Stimulated activated CD4-positive, alpha-beta T cell treated with anti-CD3 and anti-CD28 coated beads, Interleukin-4, amount 100 ng/mL, for 48 hours (primary cell): ENCODE measurements around the gene PRPF8.
"Not testable (repeated sequence)": the region's sequence is repeated elsewhere in the genome, so short reads cannot be mapped to it uniquely, and the experiment has no call there.

Experiments used
- DNase-seq, 2 donors: peaks; one replicate each; pipeline ENCODE4 v3.0.0-alpha.2; 2020; ENCODE audit warnings: low read depth in 2 of 2

Gene PRPF8

GRCh38 chr17:1690544-1691221 lies 6.0 kb upstream of the PRPF8 start:
- DNase-seq, result no peak

DNA sequence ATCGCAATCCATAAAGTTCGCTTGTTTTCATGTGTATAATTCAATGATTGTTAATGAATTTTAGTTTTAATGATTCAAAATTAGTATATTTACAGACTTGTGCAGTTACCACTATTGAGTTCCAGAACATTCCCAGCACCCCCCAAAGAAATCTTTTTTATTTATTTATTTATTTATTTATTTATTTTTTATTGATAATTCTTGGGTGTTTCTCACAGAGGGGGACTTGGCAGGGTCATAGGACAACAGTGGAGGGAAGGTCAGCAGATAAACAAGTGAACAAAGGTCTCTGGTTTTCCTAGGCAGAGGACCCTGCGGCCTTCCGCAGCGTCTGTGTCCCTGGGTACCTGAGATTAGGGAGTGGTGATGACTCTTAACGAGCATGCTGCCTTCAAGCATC lies 3.7 kb upstream of the PRPF8 start:
- DNase-seq, result not testable (repeated sequence)

GRCh38 chr17:1686086-1686485 lies 1.4 kb upstream of the PRPF8 start:
- DNase-seq, result no peak

DNA sequence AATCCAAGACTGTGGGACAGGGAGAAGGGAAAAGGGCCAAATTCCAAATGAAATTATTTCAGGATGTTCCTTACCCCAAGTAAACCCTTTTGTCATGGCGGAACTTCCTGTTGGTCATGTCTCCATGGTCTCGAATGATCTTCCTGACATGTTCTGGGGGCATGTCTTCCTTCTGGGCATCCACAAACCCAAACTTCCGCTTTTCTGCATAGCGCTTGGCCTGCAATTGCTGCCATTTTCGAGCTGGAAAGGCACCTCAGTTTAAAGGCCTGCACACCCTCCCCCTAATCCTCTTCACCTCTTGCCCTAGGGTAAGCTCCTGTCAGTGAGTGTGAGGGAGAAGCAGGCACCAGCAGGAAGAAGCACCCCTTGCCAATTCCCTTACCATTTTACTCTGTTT lies 1.2 kb downstream of the PRPF8 start:
- no peak for DNase-seq

- no peak for DNase-seq
These were observed 8.3 kb downstream of the PRPF8 start for GRCh38 chr17:1676401-1676800.

DNA sequence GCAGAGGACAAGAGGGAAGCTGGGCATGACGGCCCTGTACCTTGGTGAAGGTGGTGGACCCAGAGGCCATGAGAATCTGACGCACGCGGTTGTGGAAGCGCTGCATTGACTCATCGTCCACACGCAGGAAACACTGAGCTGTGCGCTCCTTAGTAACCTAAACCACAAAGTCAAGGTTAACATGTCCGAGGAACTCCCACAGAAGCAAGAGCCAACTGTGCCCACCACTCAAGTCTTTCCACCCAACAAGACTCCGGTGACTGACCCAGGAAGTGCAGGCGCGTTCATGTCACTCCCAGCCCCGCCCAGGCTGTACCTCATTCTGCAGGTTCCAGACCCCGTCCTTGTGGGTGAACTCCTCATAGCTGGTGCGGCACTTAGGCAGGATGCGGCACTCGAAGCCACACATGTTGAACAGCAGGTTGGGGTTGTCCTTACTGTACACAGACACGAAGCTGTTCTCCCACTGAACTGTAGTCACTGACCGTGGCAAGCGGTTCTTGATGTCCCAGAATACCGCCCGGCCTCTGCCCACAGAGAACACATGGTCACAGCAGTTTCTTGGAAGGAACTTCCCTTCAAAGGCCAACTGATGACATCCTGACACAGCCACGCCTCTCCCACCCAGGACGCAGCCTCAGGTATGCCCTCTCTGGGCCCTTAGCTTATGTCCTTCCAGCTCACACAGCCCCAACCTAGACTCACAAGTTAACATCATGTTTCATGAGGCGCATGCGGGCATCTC lies 11.5 kb downstream of the PRPF8 start:
- DNase-seq, result no peak

GRCh38 chr17:1663934-1664333 lies 20.7 kb downstream of the PRPF8 start:
- not testable (repeated sequence) for DNase-seq

DNA sequence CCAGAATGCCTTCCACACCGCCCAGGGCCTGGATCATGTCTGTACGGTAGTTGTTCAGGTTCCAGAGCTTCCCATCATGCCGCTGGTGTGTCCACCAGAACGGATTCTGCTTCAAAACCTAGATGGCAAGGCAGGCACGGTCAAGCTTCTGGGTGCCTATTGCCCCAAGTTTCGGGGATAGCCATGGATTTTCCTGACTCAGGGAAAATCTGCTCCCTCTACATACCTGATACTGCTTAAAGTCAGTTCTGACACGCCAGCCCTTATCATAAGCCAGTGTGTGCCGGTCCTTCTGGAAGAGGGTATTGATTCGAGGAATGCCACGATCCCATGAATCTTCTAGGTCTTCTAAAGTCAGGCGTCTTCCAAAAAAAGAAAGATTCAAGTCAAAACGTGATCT lies 23.6 kb downstream of the PRPF8 start:
- no peak for DNase-seq

DNA sequence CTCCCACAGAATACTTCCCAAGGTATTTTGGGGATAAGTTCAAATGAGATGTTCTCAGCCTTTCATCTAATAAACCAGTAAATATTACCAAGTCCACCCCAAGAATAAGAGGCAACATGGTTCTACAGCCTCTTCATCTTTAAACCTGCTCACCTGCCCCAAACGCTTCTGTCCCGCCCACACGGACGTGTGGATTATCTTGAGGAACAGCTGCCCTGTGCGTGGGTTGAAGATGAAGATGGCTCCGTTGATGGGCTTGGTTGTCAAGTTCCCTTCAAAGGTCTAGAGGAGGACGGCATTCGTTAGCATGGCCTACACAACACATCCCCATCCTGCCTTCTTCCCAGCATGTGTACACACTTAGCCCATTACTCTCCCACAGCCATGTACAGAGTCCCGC lies 26.6 kb downstream of the PRPF8 start:
- DNase-seq, result no peak

DNA sequence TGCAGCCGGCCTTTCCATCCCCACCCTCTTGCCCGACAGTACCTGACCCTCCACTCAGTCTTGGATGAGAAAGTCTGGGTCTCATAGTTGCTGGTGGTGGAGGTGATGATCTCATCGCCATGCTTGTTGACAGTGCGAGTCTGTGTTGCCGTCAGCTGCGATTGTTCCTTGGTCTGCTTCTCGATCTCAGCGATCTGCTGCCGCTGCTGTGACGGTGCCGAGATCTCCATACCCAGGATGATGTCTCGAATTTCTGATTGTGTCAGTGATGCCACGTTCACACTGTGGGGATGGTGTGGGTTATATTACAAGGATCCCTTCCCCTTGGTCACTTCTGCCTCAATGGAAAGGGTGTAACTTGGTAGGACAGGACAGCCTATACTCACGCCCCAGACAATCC lies 30.9 kb downstream of the PRPF8 start:
- DNase-seq, result no peak

- not testable (repeated sequence) for DNase-seq
These were observed 31.9 kb downstream of the PRPF8 start for GRCh38 chr17:1652794-1653193.

- DNase-seq, result no peak
These were observed 33.2 kb downstream of the PRPF8 start for GRCh38 chr17:1651559-1651844.

DNA sequence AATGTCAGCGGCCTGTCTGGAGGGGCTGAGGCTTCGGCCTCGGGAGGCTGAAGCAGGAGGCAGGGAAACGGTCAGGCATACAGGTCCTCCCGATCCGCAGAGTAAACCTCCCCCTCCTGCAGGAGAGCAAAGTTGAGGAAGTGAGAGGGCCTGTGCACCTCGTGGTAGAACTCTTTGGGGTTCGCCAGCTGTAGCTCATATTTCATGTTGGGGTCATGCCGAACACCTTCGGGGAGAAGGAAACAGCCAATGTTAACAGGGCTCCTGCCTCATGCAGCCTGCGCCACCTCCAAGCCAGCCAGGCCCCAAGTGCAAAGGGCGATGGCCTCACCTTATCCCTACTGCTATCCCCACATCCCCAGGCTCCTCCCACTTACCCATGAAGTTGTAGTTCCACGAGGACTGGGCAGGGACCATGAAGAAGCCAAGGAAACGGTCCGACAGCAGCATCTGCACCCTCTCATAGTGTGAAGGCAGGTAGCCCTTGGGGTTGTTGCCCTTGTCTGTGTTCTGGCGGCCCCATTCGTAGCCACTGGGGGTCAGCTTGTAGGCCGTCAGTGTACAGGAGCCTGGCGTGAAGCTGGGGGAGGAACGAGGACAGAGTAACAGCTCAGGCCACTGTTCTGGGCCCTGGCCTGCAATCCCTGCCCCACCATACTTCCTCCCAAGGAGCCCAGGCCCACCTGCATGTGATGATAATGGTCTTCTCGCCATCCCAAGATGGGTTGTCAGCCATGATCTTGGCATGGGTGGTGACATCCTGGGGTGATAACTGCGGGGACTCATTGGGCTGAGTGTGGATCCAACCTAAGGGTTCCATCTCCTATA lies 33.7 kb downstream of the PRPF8 start:
- DNase-seq, result no peak

DNA sequence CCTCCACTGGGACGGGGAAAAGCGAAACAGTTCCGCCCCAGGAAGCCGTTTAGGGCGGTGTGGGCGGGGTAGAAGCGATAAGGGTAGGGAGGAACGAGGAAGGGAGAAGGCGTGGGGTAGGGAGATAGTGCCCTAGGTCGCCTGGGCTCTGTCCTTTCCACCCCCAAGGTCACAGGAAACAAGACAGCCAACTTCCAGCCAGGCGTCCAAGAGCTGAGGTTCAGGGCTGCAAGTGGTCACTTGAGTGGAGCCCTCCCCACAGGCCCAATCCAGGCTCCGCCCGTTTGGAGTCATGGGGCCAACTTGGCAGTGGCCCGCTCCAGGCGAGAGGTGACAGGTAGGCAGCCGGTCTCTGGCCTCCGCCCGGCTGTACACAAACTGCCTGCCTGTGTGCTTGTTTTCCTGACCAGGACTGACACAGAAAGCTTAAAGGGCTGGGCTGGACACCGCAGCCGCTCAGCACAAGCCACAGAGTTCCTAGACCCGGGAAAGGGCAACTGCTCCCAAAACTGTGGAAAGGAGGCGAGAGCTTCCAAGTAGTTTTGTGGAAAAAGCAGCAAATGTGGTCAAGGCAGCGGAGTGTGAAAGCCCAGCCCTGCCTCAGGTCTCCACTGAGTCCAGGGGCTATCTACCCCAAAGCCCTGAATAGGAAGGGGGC lies 34.7 kb downstream of the PRPF8 start, which contains the start of gene RILP:
RILP (minus strand) TSS at position 23 of the 658 bp plus-strand sequence. CDS start 62 bp downstream, outside the sequence.
- DNase-seq, result no peak

DNA sequence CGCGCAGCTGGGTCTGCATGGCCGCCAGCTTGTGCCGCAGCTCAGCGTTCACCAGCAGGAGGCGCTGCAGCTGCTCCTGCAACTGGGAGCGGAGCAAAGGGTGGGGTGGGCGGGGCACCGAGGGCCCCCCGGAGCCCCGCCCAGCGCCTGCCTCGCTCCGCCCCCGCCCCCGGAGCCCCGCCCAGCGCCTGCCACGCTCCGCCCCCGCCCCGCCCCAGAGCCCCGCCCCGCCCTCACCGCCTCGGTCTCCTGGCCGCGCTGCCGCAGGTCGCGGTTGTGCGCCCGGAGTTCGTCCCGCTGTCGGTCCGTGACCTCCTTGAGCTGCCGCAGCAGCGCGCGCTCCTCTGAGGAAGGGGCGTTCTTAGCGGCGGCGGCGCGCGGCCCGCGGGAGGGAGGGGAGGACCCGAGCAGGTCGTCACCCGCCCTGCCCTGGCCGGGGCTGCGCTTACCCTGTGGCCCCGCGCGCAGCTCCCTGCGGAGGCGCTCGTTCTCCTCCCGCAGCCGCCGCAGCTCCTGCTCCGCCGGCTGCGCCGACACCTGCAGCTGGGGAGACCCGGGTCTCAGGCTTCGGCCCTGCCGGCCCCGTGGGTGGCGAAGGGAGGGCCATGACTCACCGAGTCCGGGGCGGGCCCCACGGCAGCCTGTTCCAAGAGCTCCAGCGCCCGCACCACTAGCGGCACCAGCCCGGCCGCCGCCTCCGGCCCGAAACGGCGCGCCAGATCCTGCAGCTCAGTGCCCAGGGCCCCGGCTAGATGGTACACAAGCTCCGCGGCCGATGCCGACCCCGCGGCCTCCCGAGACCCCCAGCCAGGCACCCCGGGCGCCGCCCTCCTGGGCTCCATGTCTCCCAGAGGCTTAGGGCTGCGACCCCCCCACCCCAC lies 35.5 kb downstream of the PRPF8 start:
- peak; percentile 91 to 92 for DNase-seq

DNA sequence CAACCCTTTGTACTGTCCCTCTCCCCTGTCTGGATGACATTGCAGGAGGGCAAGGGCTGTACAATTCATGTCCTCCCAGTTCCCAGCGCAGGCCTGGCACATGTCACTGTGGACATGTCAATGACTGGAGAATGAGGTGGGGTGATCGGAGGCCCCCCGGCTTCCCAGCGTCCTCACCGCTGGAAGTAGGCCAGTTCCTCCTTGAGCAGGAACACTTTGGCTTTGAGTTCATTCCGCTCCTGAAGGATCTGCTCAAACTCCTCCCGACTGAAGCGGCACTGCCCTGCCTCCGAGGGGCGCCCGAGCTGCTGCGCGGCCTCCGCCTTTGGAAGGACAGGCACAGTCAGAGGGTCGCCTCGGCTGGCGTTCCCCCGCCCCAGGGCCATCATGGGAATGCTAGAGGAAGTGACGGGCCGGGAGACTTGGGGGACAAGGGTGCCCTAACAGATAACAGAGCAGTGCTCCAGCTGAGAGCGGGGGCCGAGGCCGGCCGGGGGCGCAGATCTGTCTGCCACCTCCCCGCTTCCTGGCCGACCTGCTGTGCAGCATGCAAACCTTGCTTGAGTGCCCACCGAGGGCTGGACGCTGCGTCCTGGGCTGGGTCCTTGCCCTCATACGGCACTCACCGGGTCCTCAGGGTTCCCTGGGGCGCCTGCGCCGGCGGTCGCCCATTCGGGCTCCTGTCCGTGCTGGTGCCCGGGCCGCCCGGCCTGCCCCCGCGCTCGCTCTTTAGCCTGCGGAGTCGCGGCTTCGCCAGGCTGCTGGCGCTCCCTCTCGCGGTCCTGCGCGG lies 36.3 kb downstream of the PRPF8 start:
- DNase-seq, result no peak

GRCh38 chr17:1647802-1648171 lies 36.9 kb downstream of the PRPF8 start:
- DNase-seq, result no peak

DNA sequence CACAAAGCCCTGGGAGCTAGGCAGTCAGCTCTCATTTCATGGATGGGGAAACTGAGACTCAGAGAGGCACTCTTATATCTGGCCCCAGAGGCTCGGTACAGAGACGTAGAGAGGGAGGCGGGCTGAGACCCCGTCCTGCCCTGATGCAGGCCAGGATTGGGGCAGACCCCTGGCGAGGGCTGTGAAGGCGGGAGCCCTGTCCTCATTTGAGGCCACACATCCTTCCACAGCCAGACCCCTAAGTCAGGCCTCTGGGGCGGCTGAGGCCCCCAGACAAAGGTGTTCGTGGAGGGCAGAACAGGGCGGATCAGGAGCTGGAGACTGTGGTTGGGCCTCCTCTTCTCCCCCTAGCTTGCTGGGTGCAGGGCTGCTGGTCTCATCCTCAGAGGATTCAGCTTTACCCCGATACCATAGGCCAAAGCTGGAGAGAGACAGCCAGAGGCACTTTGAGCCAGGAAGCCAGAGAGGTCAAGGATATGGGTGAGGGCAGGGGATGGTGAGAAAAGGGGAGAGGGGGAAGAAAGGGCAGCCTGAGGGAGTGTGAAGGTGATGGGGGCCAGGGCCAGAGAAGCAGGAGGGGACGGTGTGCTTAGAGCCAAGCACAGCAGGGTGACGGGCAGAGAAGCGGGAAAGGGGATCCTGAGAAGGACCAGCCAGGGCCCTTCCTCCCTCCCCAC lies 38.3 kb downstream of the PRPF8 start:
- DNase-seq, result no peak

- DNase-seq, result no peak
These were observed 39.2 kb downstream of the PRPF8 start, which contains the start of gene SCARF1 for GRCh38 chr17:1645207-1646171. Gene SCARF1 (minus strand): TSS chr17:1645732. CDS start chr17:1645697, 35 bp downstream.
